ENCODE data around the gene NEURL1. TPM values are rescaled to one million over a fixed set of nuclear protein-coding genes. Genes with fewer than 3 reads are reported as not detected.

The NEURL1 gene
- total and polyA plus RNA-seq, 2 donors (not counting 1 experiment from before 2014, with no cell fraction given), result 0.30 to 0.57 TPM

GRCh38 chr10:103542764-103543616 is 49.5 kb downstream of the NEURL1 start:
- ChIA-PET POLR2A (no interaction called here), CTCF (interaction anchor here (0.5 to 1.6 kb wide), 4 partner anchors 68 to 179 kb away, joined by 3 to 4 read pairs (median 4); no protein-coding TSS in a partner anchor)
- H3K4me1 ChIP-seq (ENCODE audit: control insufficient read depth in 2 of 2, insufficient read depth in 2 of 2, low read length in 2 of 2), result peaks cover 10 to 23% of the 10 kb centered on the region in 2 donors
- peaks cover 25% of the 10 kb centered on the region for H3K4me1 Mint-ChIP-seq
- under 1% methylated on average over 12 of the region's 17 CpGs for WGBS (ENCODE audit: insufficient coverage)
- H4K20me1 ChIP-seq (ENCODE audit: control insufficient read depth, insufficient read depth, low read length, poor library complexity, severe bottlenecking), result no peaks in the 10 kb centered on the region
- peak overlapping the region; percentile 78 for H3K4me2 ChIP-seq (replicated peaks; ENCODE audit: low read depth, low read length, poor library complexity, severe bottlenecking)
- H3K4me3 ChIP-seq (ENCODE audit: control extremely low read depth in 1 of 5, extremely low read depth in 1 of 5, insufficient read depth in 1 of 5, low read depth in 2 of 5, low read length in 4 of 5), result peak overlapping the region in 4 of 5 experiments; percentile 35 to 61 (median 54)
- ATAC-seq (ENCODE audit: low read depth) (peak; percentile 36), DNase-seq (peak; percentile 44)
- no peaks in the 10 kb centered on the region for H3K9me3 Mint-ChIP-seq (ENCODE audit: insufficient read depth)
- peaks cover 0 to 12% (median 5%) of the 10 kb centered on the region in 4 experiments for H3K27me3 ChIP-seq (replicated peaks in 1 of 4; ENCODE audit: control extremely low read depth in 1 of 4, control insufficient read depth in 3 of 4, insufficient read depth in 4 of 4, low read length in 3 of 4)
- peaks cover 18% of the 10 kb centered on the region for H3K27me3 Mint-ChIP-seq
- intact Hi-C loops (cut with micrococcal nuclease), result no loop called here
- no peaks in the 10 kb centered on the region for H3K79me2 ChIP-seq (ENCODE audit: control insufficient read depth, insufficient read depth, low read length)
- TF ChIP-seq EZH2 (IDR thresholded peaks at IDR 0.05; ENCODE audit: borderline replicate concordance, insufficient read depth, low read depth, low read length, poor library complexity, severe bottlenecking) (no peak), CTCF (IDR thresholded peaks at IDR 0.05) (peak; percentile 25)
- no peak overlapping the region for H3K27ac Mint-ChIP-seq
- H3K27ac ChIP-seq (ENCODE audit: low read length in 2 of 2), result no peak overlapping the region
- H3K9me3 ChIP-seq (ENCODE audit: control extremely low read depth in 1 of 3, control insufficient read depth in 2 of 3, insufficient read depth in 1 of 3, low read length in 2 of 3), result no peaks in the 10 kb centered on the region
- H2AFZ ChIP-seq (ENCODE audit: insufficient read depth, low read depth, low read length, poor library complexity, severe bottlenecking), result peak overlapping the region; percentile 66
- peak overlapping the region; percentile 79 for H3K4me3 Mint-ChIP-seq
- peak overlapping the region; percentile 61 for H3K9ac ChIP-seq (ENCODE audit: low read length)
- H3K36me3 ChIP-seq (replicated peaks in 1 of 2; ENCODE audit: control extremely low read depth in 1 of 2, control insufficient read depth in 1 of 2, extremely low read depth in 1 of 2, insufficient read depth in 2 of 2, low read length in 1 of 2), result no peaks in the 10 kb centered on the region
